Suprapubic skin (tissue), 3 donors: Measurements from ENCODE around the gene CWH43.

Experiments
- CTCF ChIP-seq, 2 donors: fragments of 200-600 bp in 1 of 2; fragments of 450-650 bp in 1 of 2; sonication (generic) in 1 of 2; IDR thresholded peaks; one replicate each; pipeline ENCODE4 v1.5.1; 2016 to 2019; ENCODE audit warnings: antibody characterized with exemption in 2 of 2, mild to moderate bottlenecking in 1 of 2, moderate library complexity in 1 of 2
- POLR2A ChIP-seq, 2 donors: fragments of 450-650 bp; IDR thresholded peaks; one replicate each; pipeline ENCODE4 v1.6.1; 2017; ENCODE audit warnings: antibody characterized with exemption in 2 of 2, mild to moderate bottlenecking in 2 of 2, moderate library complexity in 2 of 2

- TF ChIP-seq POLR2A (IDR thresholded peaks at IDR 0.05) (no peak), CTCF (IDR thresholded peaks at IDR 0.05) (no peak)
These were observed 11.0 kb upstream of the CWH43 start for GRCh38 chr4:48974979-48975640.
